Endothelial cell of umbilical vein (primary cell): ENCODE results near the gene PCDHGA5. TPM values are rescaled to one million over a fixed set of nuclear protein-coding genes. Genes with fewer than 3 reads are reported as not detected.

Experiments
- BruUV-seq: library from RNA; stranded (reverse); fragments of 400-500 nt; replicated peaks from 2 replicates; lab custom pipeline; 2021; lab: Mats Ljungman, UMichigan
- CTCF ChIA-PET: fragments of 300-600, 350-600 bp; sonication (Branson Sonifier 250); formaldehyde crosslinking; loops from one replicate; lab custom pipeline; 2021; ENCODE audit warnings: antibody characterized with exemption, inconsistent platforms; lab: Charles Lee
- POLR2A ChIA-PET: fragments of 300-600, 350-600 bp; sonication (Branson Sonifier 250); formaldehyde crosslinking; loops from one replicate; lab custom pipeline; 2021; ENCODE audit warnings: antibody characterized with exemption, inconsistent platforms; lab: Charles Lee
- DNase-seq: peaks from one replicate; pipeline ENCODE4 v3.0.0-alpha.2; 2011; ENCODE audit warnings: low read depth, low spot score
- FAIRE-seq: peaks from 2 replicates; lab custom pipeline; 2011; peaks lifted over from hg19 to GRCh38; lab: Jason Lieb, UNC
- H2AFZ ChIP-seq: 2 replicates; pipeline ENCODE4 v1.6.0; 2012; ENCODE audit warnings: low read depth, low read length, control low read depth, inconsistent platforms
- H3K27ac ChIP-seq: 2 replicates; pipeline ENCODE4 v1.5.1; 2011; ENCODE audit warnings: low read depth, mild to moderate bottlenecking, control low read depth, low read length, moderate library complexity; ENCODE audit not compliant: insufficient read depth
- H3K27me3 ChIP-seq, 2 experiments: 2 replicates each; pipeline versions ENCODE4 v1.6.0 to v1.6.1; 2011; ENCODE audit warnings: low read length in 2 of 2, mixed read lengths in 1 of 2; ENCODE audit not compliant: control insufficient read depth in 2 of 2, insufficient read depth in 2 of 2
- H3K36me3 ChIP-seq, 2 experiments: 2 replicates in 1 of 2; 3 replicates in 1 of 2; pipeline ENCODE4 v1.5.1; 2011; ENCODE audit warnings: low read length in 2 of 2, mild to moderate bottlenecking in 1 of 2, moderate library complexity in 1 of 2; ENCODE audit not compliant: control insufficient read depth in 2 of 2, insufficient read depth in 2 of 2; ENCODE audit errors: extremely low read depth in 1 of 2
- H3K4me1 ChIP-seq: 3 replicates; pipeline ENCODE4 v1.5.1; 2011; ENCODE audit warnings: mild to moderate bottlenecking, low read length; ENCODE audit not compliant: control insufficient read depth, insufficient read depth; ENCODE audit errors: extremely low read depth
- H3K4me2 ChIP-seq: 2 replicates; pipeline ENCODE4 v1.6.1; 2011; ENCODE audit warnings: low read length, control low read depth, mixed read lengths; ENCODE audit not compliant: insufficient read depth
- H3K4me3 ChIP-seq, 3 experiments: fragments of 200-600 bp in 1 of 3; sonication (generic), shearing (Covaris generic) in 1 of 3; replicated peaks in 1 of 3; 2 replicates each; pipeline ENCODE4 v1.5.1; 2011 to 2016; ENCODE audit warnings: control low read depth in 3 of 3, low read length in 3 of 3, mild to moderate bottlenecking in 2 of 3, inconsistent platforms in 1 of 3, low read depth in 1 of 3, moderate library complexity in 1 of 3; ENCODE audit not compliant: insufficient read depth in 1 of 3
- H3K79me2 ChIP-seq: 2 replicates; pipeline ENCODE4 v1.6.0; 2012; ENCODE audit warnings: low read length, inconsistent platforms; ENCODE audit not compliant: control insufficient read depth, insufficient read depth
- H3K9ac ChIP-seq: replicated peaks from 2 replicates; pipeline ENCODE3; 2011; ENCODE audit warnings: low read length, control low read depth; ENCODE audit not compliant: insufficient read depth; ENCODE audit errors: extremely low read depth
- H3K9me1 ChIP-seq: replicated peaks from 3 replicates; pipeline ENCODE4 v1.6.0; 2011; ENCODE audit warnings: mild to moderate bottlenecking, low read length; ENCODE audit not compliant: control insufficient read depth, insufficient read depth; ENCODE audit errors: extremely low read depth
- H3K9me3 ChIP-seq: replicated peaks from 2 replicates; pipeline ENCODE4 v1.5.1; 2012; ENCODE audit warnings: low read length, inconsistent platforms; ENCODE audit not compliant: control insufficient read depth, insufficient read depth
- H4K20me1 ChIP-seq: replicated peaks from 2 replicates; pipeline ENCODE3; 2011; ENCODE audit warnings: mild to moderate bottlenecking, low read length; ENCODE audit not compliant: control insufficient read depth, insufficient read depth; ENCODE audit errors: extremely low read depth
- CTCF ChIP-seq, 2 donors: IDR thresholded peaks; 1 replicate in 1 of 2; 2 replicates in 1 of 2; pipeline ENCODE4 v1.5.1; 2011; ENCODE audit warnings: low read length in 2 of 2, mild to moderate bottlenecking in 2 of 2, moderate library complexity in 2 of 2, control low read depth in 1 of 2, inconsistent platforms in 1 of 2, low read depth in 1 of 2; ENCODE audit not compliant: insufficient read depth in 1 of 2; ENCODE audit errors: extremely low read depth in 1 of 2
- EZH2 ChIP-seq: IDR thresholded peaks from 2 replicates; pipeline ENCODE4 v1.6.1; 2012; ENCODE audit warnings: borderline replicate concordance, low read depth, mild to moderate bottlenecking, moderate library complexity, low read length, inconsistent platforms; ENCODE audit not compliant: severe bottlenecking
- FOS ChIP-seq: IDR thresholded peaks from 2 replicates; pipeline ENCODE4 v1.6.1; 2011; ENCODE audit warnings: mild to moderate bottlenecking, low read length, moderate library complexity, borderline replicate concordance; ENCODE audit not compliant: insufficient read depth
- GATA2 ChIP-seq: IDR thresholded peaks from 2 replicates; pipeline ENCODE4 v1.7.0; 2011; ENCODE audit warnings: low read depth, mild to moderate bottlenecking, moderate library complexity, mixed read lengths, low read length; ENCODE audit not compliant: insufficient read length, insufficient read depth
- JUN ChIP-seq: IDR thresholded peaks from 2 replicates; pipeline ENCODE4 v1.6.1; 2011; ENCODE audit warnings: borderline replicate concordance, low read depth; ENCODE audit not compliant: insufficient read length, insufficient read depth
- MYC ChIP-seq: IDR thresholded peaks from one replicate; pipeline ENCODE4 v1.6.1; 2011; ENCODE audit warnings: mild to moderate bottlenecking, low read depth, low read length
- POLR2A ChIP-seq: IDR thresholded peaks from 2 replicates; pipeline ENCODE4 v1.6.1; 2012; ENCODE audit warnings: low read depth, mild to moderate bottlenecking, control low read depth, low read length
- POLR2AphosphoS5 ChIP-seq: IDR thresholded peaks from 2 replicates; pipeline ENCODE4 v1.6.1; 2012; ENCODE audit warnings: low read depth, mild to moderate bottlenecking, control low read depth, low read length, moderate library complexity; ENCODE audit not compliant: insufficient read depth
- dilution Hi-C: fragments of 300-500 bp; cut with MboI; formaldehyde crosslinking; loops from one replicate; pipeline ENCODE4 v1.15.0; 2019; ENCODE audit warnings: low sequenced_read_pairs; ENCODE audit not compliant: extremely low pct_ligation_motif_present
- intact Hi-C: fragments of 100-400 bp; cut with micrococcal nuclease; formaldehyde crosslinking; loops from one replicate; pipeline ENCODE4 v1.10.0; 2022
- polyA plus RNA-seq, 4 experiments: library from polyadenylated mRNA; depleted of rRNA in 3 of 4; stranded (reverse) in 3 of 4; unstranded in 1 of 4; fragments of >200 nt; gene quantifications; 2 replicates each; pipeline versions ENCODE4 v1.2.1 to v1.2.3, GENCODE V29; 2011 to 2012; ENCODE audit warnings: missing spikeins in 1 of 4
- total RNA-seq: library from RNA; stranded (reverse); gene quantifications from 2 replicates; pipeline ENCODE4 v1.2.3, GENCODE V29; 2021
- TF ChIP-seq, protein P1 (sequence below): IDR thresholded peaks from 2 replicates; pipeline ENCODE4 v1.6.1; 2011; ENCODE audit not compliant: insufficient read depth, insufficient read length

The PCDHGA5 gene
- total and polyA plus RNA-seq, 2 donors (not counting 3 experiments of a cell fraction or from before 2014, with no cell fraction given): 0.36 to 0.93 TPM

DNA sequence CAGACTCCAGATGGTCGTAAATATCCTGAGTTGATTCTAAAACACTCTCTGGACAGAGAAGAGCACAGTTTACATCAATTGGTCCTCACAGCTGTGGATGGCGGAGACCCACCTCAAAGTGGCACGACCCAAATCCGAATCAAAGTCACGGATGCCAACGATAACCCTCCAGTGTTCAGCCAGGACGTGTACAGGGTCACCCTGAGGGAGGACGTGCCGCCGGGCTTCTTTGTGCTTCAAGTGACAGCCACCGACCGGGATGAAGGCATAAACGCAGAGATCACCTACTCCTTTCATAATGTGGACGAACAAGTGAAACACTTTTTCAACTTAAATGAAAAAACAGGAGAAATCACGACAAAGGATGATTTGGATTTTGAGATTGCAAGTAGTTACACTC is 3.3 kb upstream of the PCDHGA5 start:
- no TSS peak for BruUV-seq
- no peaks in the 10 kb centered on the region for H3K79me2 ChIP-seq
- intact Hi-C loops: no loop called here
- H4K20me1 ChIP-seq: no peaks in the 10 kb centered on the region
- no peak overlapping the region for H3K4me2 ChIP-seq
- H3K27me3 ChIP-seq: peaks cover 51 to 69% of the 10 kb centered on the region in 2 experiments
- dilution Hi-C loops: no loop called here
- ChIA-PET POLR2A (no interaction called here), CTCF (interaction anchor here (0.7 to 1.3 kb wide), 8 partner anchors 10 to 203 kb away, joined by 3 to 5 read pairs (median 3); partner anchors contain the start of genes PCDHGA11, PCDHGA12 and PCDHGB1)
- no peak overlapping the region for H3K27ac ChIP-seq
- peaks cover 2% of the 10 kb centered on the region for H3K9me3 ChIP-seq
- no peaks in the 10 kb centered on the region for H3K4me1 ChIP-seq
- H2AFZ ChIP-seq: no peak overlapping the region
- DNase-seq (no peak), FAIRE-seq (no peak)
- no peak overlapping the region for H3K4me3 ChIP-seq
- H3K9me1 ChIP-seq: no peaks in the 10 kb centered on the region
- TF ChIP-seq MYC: no peak
- peak; percentile 0 for TF ChIP-seq EZH2
- H3K9ac ChIP-seq: no peak overlapping the region
- no peaks in the 10 kb centered on the region for H3K36me3 ChIP-seq

DNA sequence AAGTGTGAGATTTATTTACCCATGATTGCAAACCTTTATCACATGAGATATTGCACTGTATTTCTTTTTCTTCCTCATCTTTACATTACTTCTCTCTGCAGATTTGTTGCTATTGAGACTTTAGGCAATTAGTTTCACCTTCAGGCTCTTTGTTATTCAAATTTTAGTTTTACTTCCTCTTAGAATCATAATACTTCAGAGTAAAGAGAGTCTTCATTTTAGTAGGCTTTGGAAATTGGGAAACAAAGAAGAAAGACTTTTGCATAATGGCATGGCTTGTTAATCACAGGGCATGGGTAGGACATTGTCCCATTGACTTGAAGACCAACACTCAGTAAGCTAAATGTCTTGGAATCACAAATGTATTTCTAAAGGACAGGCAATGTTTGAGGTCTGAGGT is 1.2 kb upstream of the PCDHGA5 start:
- Histone ChIP-seq H3K36me3 (no peaks in the 10 kb centered on the region), H3K27ac (no peak overlapping the region), H3K4me2 (no peak overlapping the region), H3K4me3 (no peak overlapping the region), H3K9me1 (no peaks in the 10 kb centered on the region), H4K20me1 (no peaks in the 10 kb centered on the region), H3K9me3 (peaks cover 2% of the 10 kb centered on the region), H2AFZ (no peak overlapping the region), H3K79me2 (no peaks in the 10 kb centered on the region), H3K4me1 (no peaks in the 10 kb centered on the region), H3K9ac (no peak overlapping the region), H3K27me3 (peaks cover 51 to 74% of the 10 kb centered on the region in 2 experiments)
- CTCF ChIA-PET: interaction anchor here (1.0 kb wide), 1 partner anchor 18 kb away, joined by 3 read pairs; no protein-coding TSS in a partner anchor
- FAIRE-seq (no peak), DNase-seq (no peak)
- POLR2A ChIA-PET: no interaction called here
- TF ChIP-seq EZH2: no peak
- TF ChIP-seq, protein P1, sequence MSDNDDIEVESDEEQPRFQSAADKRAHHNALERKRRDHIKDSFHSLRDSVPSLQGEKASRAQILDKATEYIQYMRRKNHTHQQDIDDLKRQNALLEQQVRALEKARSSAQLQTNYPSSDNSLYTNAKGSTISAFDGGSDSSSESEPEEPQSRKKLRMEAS: no peak
- no peak for TF ChIP-seq MYC
- no peak for TF ChIP-seq FOS
- no peak for TF ChIP-seq JUN
- TF ChIP-seq GATA2: no peak
- no peak for TF ChIP-seq CTCF (IDR thresholded peaks at IDR 0.05; ENCODE audit: extremely low read depth in 1 of 2, insufficient read depth in 1 of 2, low read depth in 1 of 2, low read length in 2 of 2)
- TF ChIP-seq POLR2AphosphoS5: no peak
- no peak for TF ChIP-seq POLR2A
- intact Hi-C loops: no loop called here
- dilution Hi-C loops: no loop called here
- BruUV-seq: no TSS peak
